Neural cell (in vitro differentiated cells): ENCODE measurements around the gene NUDT8.

ENCODE experiments used
- CTCF ChIP-seq: fragments of 450-650 bp; IDR thresholded peaks from 2 replicates; pipeline ENCODE4 v1.5.1; 2014; ENCODE audit warnings: antibody characterized with exemption, mild to moderate bottlenecking, moderate library complexity; ENCODE audit not compliant: poor library complexity, severe bottlenecking
- RAD21 ChIP-seq: fragments of 450-650 bp; conservative IDR thresholded peaks from 2 replicates; pipeline ENCODE4 v1.6.1; 2014; ENCODE audit warnings: antibody characterized with exemption, mild to moderate bottlenecking, moderate library complexity
- TAF1 ChIP-seq: IDR thresholded peaks from 2 replicates; pipeline ENCODE4 v1.6.1; 2012; ENCODE audit warnings: low read depth

GRCh38 chr11:67631853-67632174, 2.1 kb upstream of the NUDT8 start:
- TF ChIP-seq CTCF, result no peak
- TF ChIP-seq TAF1, result no peak
- no peak for TF ChIP-seq RAD21
